GM10248 (cell line): ENCODE measurements around the gene RPL37.
"Not testable (repeated sequence)": the region's sequence is repeated elsewhere in the genome, so short reads cannot be mapped to it uniquely, and the experiment has no call there.

Experiments
- CTCF ChIA-PET: fragments of 300-600 bp; sonication (Branson Sonifier 250); formaldehyde crosslinking; extraction: SDS; loops from one replicate; lab custom pipeline; 2021; ENCODE audit warnings: antibody characterized with exemption; lab: Yijun Ruan, JAX
- POLR2A ChIA-PET: fragments of 350-650 bp; sonication (Branson Sonifier 250); formaldehyde crosslinking; extraction: SDS; loops from one replicate; lab custom pipeline; 2020; ENCODE audit warnings: antibody characterized with exemption; lab: Yijun Ruan, JAX
- DNase-seq: peaks from one replicate; pipeline ENCODE4 v3.0.0; 2012; ENCODE audit errors: extremely low spot score
- TF ChIP-seq, protein P1 (sequence below): IDR thresholded peaks from 2 replicates; pipeline ENCODE4 v1.5.1; 2012; ENCODE audit warnings: mild to moderate bottlenecking, low read depth; ENCODE audit errors: extremely low read depth, missing control alignments, control extremely low read depth

The RPL37 gene

DNA sequence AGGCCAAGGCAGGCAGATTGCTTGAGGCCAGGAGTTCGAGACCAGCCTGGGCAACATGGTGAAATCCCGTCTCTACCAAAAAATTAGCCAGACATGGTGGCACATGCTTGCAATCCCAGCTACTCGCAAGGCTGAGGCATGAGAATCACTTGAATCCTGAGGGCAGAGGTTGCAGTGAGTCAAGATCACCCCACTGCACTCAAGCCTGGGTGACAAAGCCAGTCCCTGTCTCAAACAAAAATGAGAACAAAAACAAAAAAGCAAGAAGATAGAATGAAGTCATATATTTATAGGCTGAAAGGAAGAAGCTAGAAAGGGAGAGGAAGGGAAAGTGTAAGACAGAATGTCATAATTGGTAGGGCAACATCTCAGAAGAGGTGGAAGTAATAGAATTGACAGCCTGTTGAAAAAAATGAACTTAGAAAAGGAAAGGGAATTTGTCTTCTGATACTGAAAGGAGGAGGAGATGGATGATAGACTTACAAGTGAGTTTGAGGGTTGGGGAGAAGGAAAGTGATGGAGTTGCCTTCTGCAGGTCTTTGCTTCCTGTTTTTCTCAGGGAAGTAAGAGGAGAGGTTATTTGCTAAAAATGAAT, 38.4 kb upstream of the RPL37 start:
- ChIA-PET POLR2A (no interaction called here), CTCF (interaction anchor here (1.1 kb wide), 1 partner anchor 38 kb away, joined by 3 read pairs; no protein-coding TSS in a partner anchor)
- TF ChIP-seq, protein P1, sequence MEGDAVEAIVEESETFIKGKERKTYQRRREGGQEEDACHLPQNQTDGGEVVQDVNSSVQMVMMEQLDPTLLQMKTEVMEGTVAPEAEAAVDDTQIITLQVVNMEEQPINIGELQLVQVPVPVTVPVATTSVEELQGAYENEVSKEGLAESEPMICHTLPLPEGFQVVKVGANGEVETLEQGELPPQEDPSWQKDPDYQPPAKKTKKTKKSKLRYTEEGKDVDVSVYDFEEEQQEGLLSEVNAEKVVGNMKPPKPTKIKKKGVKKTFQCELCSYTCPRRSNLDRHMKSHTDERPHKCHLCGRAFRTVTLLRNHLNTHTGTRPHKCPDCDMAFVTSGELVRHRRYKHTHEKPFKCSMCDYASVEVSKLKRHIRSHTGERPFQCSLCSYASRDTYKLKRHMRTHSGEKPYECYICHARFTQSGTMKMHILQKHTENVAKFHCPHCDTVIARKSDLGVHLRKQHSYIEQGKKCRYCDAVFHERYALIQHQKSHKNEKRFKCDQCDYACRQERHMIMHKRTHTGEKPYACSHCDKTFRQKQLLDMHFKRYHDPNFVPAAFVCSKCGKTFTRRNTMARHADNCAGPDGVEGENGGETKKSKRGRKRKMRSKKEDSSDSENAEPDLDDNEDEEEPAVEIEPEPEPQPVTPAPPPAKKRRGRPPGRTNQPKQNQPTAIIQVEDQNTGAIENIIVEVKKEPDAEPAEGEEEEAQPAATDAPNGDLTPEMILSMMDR: no peak
- no peak for DNase-seq

DNA sequence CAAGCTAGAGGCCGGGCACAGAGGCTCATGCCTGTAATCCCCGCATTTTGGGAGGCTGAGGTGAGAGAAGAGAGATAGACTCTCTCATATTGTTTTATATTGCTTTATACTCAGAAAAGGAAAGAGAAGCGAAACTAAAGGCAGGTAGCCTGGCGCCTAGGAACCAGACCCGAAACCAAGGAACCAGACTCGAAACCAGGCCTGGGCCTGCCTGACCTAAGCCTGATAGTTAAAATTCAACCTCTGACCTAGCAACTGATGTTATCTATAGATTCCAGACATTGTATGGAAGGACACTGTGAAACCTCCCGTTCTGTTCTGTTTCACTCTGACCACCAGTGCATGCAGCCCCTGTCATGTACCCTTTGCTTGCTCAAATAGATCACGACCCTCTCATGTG, 37.2 kb upstream of the RPL37 start:
- CTCF ChIA-PET: interaction anchor here (1.5 kb wide), 2 partner anchors 21 to 32 kb away, joined by 3 to 4 read pairs; no protein-coding TSS in a partner anchor
- POLR2A ChIA-PET, DNase-seq: not testable (repeated sequence)

GRCh38 chr5:40871177-40871576, 36.2 kb upstream of the RPL37 start:
- TF ChIP-seq, protein P1: no peak
- DNase-seq: no peak
- CTCF ChIA-PET: interaction anchor here (1.0 to 1.5 kb wide), 3 partner anchors 9 to 135 kb away, joined by 3 to 4 read pairs (median 3); no protein-coding TSS in a partner anchor
- POLR2A ChIA-PET: no interaction called here

DNA sequence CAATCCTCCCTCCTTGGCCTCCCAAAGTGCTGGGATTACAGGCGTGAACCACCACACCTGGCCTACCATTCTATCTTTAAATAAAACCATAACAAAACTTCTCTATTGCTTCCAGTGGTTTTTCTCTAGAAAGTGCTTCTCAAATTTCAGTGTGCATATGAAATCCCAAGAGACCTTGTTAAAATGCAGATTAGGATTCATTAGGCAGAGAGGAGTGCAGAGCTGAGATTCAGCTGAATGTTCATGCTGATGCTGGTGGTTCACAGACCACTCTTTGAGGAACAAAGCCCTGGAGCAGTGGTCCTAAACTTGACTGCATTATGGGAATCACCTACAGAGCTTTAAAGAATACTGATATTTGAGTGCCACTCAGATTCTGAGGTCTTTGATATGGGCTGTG, 34.4 kb upstream of the RPL37 start:
- TF ChIP-seq, protein P1: no peak
- ChIA-PET CTCF (interaction anchor here (1.3 kb wide), 1 partner anchor 11 kb away, joined by 3 read pairs; no protein-coding TSS in a partner anchor), POLR2A (no interaction called here)
- DNase-seq: no peak

DNA sequence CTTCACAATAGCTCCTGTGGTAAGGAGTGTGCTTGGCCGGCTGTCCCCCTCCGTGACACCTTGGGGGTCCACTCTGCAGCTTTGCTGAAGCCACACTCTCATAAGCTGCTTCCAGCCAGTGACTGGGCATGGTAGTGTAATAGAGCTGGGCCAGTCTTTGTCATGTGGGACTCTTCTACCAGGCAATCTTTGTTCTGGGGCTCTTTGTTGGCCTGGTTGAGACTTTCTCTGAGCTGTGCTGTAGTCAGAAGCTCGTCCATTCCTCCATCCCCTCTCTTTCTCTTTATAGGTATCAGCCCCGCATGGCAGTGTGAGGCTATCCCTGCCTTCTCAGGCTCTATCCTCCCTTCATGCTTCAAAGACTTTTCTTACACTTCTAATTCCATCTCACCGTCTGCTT, 31.8 kb upstream of the RPL37 start:
- TF ChIP-seq, protein P1: no peak
- ChIA-PET CTCF (no interaction called here), POLR2A (no interaction called here)
- DNase-seq: no peak

GRCh38 chr5:40865004-40865403, 30.0 kb upstream of the RPL37 start:
- CTCF ChIA-PET: interaction anchor here (1.3 kb wide), 1 partner anchor 14 kb away, joined by 3 read pairs; no protein-coding TSS in a partner anchor
- POLR2A ChIA-PET, DNase-seq: not testable (repeated sequence)

GRCh38 chr5:40860711-40861110, 25.7 kb upstream of the RPL37 start:
- CTCF ChIA-PET: no interaction called here
- POLR2A ChIA-PET: no interaction called here
- no peak for DNase-seq
- TF ChIP-seq, protein P1: no peak
